GM19438 (cell line): ENCODE measurements around the gene CA11.
"Not testable (repeated sequence)": the region's sequence is repeated elsewhere in the genome, so short reads cannot be mapped to it uniquely, and the experiment has no call there.

Source experiments
- ATAC-seq: cut with Tn5 transposase; IDR thresholded peaks from one replicate; pipeline ENCODE4 v1.9.1; 2021; ENCODE audit warnings: low read depth; ENCODE audit not compliant: unreplicated experiment

The CA11 gene

GRCh38 chr19:48646001-48646721, at the start of gene CA11:
Gene CA11 (minus strand): TSS chr19:48646187. CDS start chr19:48645632, 555 bp downstream.
- no peak for ATAC-seq

- ATAC-seq: not testable (repeated sequence)
These were observed 47.6 kb upstream of the CA11 start for GRCh38 chr19:48693629-48694028.

GRCh38 chr19:48689449-48689848, 43.5 kb upstream of the CA11 start:
- ATAC-seq: no peak

GRCh38 chr19:48687776-48688175, 41.8 kb upstream of the CA11 start:
- ATAC-seq: no peak

GRCh38 chr19:48686637-48687036, 40.6 kb upstream of the CA11 start:
- not testable (repeated sequence) for ATAC-seq

- ATAC-seq: no peak
These were observed 40.1 kb upstream of the CA11 start for GRCh38 chr19:48686088-48686487.

GRCh38 chr19:48685583-48685982, 39.6 kb upstream of the CA11 start:
- ATAC-seq: no peak

- no peak for ATAC-seq
These were observed 37.4 kb upstream of the CA11 start for GRCh38 chr19:48683349-48683748.

- ATAC-seq: no peak
These were observed 35.1 kb upstream of the CA11 start for GRCh38 chr19:48681127-48681470.

- no peak for ATAC-seq
These were observed 34.6 kb upstream of the CA11 start for GRCh38 chr19:48680436-48681126.

GRCh38 chr19:48680006-48680405, 34.0 kb upstream of the CA11 start:
- not testable (repeated sequence) for ATAC-seq

- ATAC-seq: no peak
These were observed 32.2 kb upstream of the CA11 start for GRCh38 chr19:48678201-48678600.

- ATAC-seq: no peak
These were observed 30.9 kb upstream of the CA11 start for GRCh38 chr19:48676887-48677286.

- no peak for ATAC-seq
These were observed 30.5 kb upstream of the CA11 start for GRCh38 chr19:48676487-48676886.

- ATAC-seq: no peak
These were observed 29.2 kb upstream of the CA11 start for GRCh38 chr19:48674921-48675824.

- ATAC-seq: no peak
These were observed 28.3 kb upstream of the CA11 start for GRCh38 chr19:48674216-48674809.

GRCh38 chr19:48673436-48674100, 27.6 kb upstream of the CA11 start:
- ATAC-seq: no peak

GRCh38 chr19:48672994-48673393, 27.0 kb upstream of the CA11 start, which contains the start of gene NTN5:
Gene NTN5 (minus strand): TSS chr19:48673017. CDS start chr19:48670986, 2,031 bp downstream.
- no peak for ATAC-seq

- ATAC-seq: no peak
These were observed 25.5 kb upstream of the CA11 start for GRCh38 chr19:48671446-48671995.
